ENCODE measurements around the gene CCDC69.

- no peak for TF ChIP-seq POLR2AphosphoS5 (IDR thresholded peaks at IDR 0.05)
- TF ChIP-seq CTCF (IDR thresholded peaks at IDR 0.05): no peak
- TF ChIP-seq EP300 (IDR thresholded peaks at IDR 0.05): no peak
- no peak for TF ChIP-seq POLR2A (IDR thresholded peaks at IDR 0.05)
These were observed 29.7 kb upstream of the CCDC69 start for GRCh38 chr5:151253605-151253950.
